GM21390 (cell line): Measurements from ENCODE around the gene SEC63.
"Not testable (repeated sequence)": the region's sequence is repeated elsewhere in the genome, so short reads cannot be mapped to it uniquely, and the experiment has no call there.

Experiments used
- ATAC-seq: cut with Tn5 transposase; IDR thresholded peaks from one replicate; pipeline ENCODE4 v1.9.1; 2021; ENCODE audit not compliant: unreplicated experiment

SEC63 gene

DNA sequence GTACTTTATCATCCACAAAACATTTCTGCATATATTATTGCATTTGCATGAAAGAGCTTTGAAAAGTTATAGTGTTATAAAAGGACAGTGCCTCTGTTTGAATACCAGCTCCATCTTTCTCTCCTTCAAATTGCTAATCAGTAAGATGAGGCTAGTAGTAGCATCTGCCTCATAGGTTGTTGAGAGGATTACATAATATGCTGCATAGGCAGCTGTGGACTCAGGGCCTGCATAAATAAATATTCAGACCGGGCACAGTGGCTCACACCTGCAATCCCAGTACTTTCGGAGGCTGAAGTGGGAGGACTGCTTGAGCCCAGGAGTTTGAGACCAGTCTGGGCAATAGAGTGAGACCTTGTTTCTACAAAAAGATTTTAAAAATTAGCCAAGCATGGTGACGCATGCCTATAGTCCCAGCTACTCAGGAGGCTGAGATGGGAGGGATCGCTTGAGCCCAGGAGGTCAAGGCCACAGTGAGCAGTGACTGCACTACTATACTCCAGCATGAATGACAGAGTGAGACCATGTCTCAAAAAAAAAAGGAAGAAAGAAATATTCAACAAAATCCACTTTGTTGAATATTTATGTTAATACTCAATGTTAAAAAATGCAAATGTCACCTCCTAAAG, 18.3 kb upstream of the SEC63 start:
- ATAC-seq = no peak

DNA sequence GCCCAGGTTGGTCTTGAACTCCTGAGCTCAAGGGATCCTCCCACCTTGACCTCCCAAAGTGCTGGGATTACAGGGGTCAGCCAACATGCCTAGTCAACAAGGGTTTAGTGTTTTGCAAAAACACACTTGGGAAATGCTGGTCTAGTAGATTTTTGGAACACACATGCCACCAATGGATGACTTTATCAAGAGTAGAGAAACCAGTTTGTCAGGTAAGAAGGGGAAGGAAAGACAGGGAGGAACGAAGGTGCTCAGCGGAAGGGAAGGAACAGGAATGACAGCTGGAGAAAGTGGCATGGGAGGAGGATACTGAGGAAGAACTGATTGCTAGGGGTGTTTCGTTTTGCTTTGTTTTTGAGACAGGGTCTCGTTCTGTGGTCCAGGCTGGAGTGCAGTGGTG, 15.6 kb upstream of the SEC63 start:
- no peak for ATAC-seq

DNA sequence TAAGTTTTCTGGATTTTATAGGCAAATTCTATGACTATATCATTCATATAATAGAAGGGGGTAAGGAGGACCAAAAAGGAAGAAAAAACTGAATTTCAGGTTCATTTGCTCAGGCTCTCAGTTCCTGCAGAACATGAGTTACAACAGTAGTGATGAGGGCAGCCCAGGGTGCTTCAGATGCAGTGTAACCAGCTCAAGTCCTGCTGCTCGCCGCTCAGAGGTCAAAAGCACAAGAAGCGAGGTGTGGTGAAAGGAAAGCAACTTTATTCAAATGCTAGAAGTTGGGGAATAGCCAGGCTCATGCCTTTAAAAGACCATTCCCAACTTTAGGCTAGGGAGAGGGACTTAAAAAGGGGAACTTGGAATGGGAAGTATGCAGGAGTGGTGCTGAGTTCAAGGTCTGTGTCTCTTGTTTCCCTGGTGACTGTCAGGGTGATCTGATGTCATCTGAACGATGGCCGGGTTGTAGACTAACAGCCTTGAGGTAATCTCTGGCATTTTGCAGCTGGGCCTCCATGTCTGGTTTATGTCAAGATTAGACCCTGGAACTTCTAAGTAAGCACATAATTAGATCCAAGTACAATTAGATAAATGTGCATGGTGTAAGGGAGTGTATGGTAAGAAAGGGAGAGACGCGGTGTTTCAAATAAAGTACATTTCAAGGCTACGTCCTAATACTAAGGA, 14.5 kb upstream of the SEC63 start:
- ATAC-seq = no peak

DNA sequence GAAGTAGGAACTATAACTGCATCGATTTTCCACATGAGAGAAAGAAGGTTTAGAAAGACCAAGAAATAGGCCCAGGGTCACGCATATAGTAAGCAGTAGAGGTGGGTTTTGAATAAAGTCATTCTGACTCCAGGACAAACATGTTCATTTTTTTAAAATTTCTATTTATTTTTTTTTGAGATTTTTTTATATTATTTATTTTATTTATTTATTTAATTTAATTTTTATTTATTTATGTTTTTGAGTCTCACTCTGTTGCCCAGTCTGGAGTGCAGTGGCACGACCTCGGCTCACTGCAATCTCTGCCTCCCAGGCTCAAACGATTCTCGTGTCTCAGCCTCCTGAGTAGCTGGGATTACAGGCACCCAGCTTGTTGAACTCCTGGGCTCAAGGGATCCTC, 13.2 kb upstream of the SEC63 start:
- ATAC-seq = no peak

DNA sequence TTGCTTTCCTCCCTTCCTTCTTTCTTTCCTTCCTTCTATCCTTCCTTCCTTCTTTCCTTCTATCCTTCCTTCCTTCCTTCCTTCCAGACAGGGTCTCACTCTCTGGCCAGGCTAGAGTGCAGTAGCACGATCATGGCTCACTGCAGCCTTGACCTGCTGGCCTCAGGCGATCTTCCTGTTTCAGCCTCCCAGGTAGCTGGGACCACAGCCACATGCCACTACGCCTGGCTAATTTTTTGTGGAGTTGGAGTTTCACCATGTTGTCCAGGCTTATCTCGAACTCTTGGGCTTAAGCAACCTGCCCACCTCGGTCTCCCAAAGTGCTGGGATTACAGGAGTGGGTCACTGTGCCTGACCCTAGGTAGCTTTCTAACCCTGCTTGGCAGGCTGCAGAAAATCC, 12.2 kb upstream of the SEC63 start:
- ATAC-seq = no peak

DNA sequence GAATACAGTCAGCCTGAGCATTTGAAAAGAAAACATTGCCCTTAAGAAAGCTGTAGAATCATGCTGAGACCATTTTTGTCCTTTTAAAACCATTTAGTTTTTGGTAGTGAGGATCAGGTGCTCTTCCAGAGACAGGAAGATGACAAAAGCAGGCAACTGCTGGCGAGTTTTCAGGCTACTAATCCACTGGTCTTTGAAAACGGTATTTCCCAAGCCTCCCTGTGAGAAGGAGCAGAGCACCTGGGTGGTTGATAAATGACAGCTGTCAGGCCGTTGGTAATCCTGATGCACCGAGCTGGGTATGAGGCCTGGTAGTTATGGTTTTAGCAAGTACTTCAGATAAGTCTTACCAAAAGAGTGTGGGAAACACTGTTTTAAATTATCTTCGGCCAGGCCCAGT, 10.1 kb upstream of the SEC63 start:
- ATAC-seq = no peak

DNA sequence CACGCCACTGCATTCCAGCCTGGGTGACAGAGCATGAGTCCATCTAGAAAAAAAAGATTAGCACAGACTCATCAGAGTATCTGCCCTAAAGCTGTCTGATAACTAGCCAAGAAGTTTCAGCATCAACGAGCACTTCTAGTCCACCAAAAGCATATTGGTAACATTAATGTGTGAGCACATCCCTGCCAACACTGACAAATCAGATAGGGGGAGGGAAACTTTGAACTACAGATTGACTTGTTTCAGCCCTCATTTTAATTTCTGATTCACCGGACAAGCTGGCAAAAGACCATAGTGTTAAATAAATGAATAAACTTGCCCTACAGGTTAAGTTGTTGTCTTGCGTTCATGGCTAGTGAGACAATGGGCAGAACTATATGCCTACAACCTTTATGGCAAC, 7.7 kb upstream of the SEC63 start:
- ATAC-seq = no peak

DNA sequence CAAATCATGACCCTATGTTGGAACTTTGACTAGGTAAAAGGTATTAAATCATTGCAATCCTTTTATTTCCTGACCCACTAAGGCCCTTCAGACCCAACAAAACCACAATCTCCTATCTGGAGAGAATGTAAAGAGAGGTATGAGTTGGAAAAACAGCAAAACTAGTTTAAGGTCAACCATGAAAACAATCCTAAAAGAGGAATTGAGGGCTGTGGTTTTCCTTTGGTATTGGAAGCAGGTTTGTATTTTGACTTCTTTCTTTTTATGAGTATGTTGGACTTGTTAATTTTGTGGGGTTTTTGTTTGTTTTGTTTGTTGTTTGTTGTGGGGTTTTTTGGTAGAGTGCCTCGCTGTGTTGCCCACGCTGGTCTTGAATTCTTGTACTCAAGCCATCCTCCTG, 4.7 kb upstream of the SEC63 start:
- no peak for ATAC-seq

DNA sequence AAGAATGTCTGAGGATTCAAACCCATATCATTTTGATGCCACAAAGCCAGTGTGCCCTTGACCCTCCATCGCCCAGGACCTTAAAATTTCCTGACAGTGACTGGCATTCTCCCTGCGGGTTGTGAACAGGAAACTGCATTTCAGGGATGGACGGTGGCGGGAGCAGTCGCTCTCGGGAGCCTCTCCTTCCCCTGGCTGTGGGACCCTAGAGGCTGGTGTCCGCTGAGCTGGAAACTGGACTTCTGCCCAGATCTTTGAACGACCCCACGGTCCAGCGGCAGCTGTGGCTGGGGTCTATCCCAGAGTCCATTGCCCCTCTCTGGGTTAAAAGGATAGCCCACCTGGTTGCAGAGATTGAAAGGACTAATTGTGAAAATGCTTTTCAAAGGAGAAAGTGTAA, 1.4 kb upstream of the SEC63 start:
- ATAC-seq = no peak

DNA sequence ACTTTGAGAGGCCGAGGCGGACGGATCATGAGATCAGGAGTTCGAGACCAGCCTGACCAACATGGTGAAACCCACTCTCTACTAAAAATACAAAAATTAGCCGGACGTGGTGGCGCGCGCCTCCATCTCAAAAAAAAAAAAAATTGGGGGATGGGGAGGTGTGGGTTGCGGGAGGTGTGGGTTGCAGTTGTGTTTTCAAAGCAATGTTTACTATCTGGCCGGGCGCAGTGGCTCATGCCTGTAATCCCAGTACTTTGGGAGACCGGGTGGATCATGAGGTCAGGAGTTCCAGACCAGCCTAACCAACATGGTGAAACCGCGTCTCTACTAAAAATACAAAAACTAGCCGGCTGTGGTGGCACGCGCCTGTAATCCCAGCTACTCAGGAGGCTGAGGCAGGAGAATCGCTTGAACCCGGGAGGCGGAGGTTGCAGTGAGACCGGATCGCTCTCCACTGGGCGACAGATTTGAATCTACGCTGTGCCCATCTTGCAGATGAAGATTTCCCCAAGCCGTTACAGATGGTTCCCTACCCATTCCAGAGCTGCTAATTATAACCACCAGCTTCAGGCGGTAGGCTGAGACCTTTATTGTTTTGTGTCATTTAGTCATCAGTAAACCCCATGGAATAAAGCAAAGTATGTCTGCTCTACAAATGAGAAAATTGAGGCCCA, 818 bp upstream of the SEC63 start:
- not testable (repeated sequence) for ATAC-seq

DNA sequence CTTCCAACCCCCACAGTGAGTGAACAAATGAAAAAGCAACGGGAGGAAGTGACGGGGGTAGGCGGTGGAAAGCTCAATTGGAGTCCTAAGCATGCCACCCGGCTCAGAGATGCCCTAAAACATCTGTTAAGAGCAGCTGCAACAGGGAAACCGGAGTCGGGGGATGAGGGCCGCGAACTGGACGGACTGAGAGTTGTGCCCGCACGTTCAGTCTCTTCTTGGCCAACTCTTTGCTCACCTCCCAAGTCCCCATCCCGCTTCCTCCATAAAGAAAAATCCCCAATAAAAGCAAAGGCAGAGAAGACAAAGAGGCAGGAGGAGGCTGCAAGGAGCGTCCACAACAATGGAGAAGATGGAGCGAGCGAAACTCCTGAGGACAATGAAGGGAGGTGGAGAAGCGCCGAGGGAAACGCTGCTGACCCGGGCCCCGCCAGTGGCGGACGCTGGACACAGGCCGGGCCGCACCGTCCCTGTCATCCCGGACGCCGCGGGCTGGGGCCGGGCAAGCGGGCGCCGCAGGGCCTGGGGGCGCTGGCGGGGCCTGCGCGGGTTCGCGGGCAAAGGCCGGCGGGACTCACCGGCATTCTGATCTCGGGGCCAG, 600 bp downstream of the SEC63 start:
- ATAC-seq = peak; percentile 37

DNA sequence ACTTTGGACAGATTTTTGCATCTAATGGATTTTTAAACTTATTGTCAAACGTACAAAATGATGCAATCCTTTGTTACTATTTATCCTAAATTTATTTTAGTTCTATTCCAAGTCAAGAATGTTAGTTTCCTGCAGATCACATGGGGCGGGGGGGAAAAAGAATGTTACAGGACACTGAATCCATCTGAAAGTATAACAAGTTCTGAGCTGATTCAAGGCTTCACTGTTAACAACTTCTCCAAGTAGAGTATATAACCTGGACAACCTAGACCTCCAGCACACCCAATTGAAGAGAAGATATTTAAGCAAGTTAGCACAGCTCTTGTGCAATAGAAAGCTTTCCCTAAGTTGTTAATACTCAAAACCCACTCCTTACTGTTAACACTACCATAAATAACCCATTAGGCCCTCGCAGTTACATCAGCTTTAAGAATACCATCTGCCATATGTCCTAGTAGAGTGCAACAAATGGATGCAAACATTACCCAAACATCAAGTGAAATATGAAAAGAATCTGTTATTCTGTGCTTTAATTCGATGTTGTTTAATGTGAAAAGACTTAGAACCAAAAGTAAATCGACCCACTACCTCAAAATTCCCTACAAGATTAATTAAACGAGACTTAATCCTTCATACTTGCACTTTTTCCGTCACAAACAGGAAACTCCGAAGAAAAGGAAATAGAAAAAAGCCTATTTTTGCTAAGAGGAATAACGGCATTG, 1.3 kb downstream of the SEC63 start:
- no peak for ATAC-seq

DNA sequence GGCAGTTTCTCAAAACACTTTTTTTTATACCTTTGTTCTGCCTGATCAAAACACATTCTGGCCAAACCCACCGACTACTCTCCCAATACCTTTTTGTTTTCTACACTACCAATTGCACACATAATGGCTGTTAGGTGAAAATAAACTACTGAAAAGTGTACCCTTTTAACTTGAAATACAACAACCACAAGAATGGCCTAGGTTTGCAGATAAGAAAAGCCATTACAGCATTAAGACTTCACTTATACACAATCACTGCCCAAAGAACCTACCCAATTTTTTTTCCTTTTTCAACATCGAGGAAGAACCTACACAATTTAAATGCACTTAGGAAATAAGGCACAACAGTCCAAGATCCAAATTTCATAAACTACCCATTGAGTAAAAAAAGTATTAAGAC, 1.8 kb downstream of the SEC63 start:
- ATAC-seq = no peak

DNA sequence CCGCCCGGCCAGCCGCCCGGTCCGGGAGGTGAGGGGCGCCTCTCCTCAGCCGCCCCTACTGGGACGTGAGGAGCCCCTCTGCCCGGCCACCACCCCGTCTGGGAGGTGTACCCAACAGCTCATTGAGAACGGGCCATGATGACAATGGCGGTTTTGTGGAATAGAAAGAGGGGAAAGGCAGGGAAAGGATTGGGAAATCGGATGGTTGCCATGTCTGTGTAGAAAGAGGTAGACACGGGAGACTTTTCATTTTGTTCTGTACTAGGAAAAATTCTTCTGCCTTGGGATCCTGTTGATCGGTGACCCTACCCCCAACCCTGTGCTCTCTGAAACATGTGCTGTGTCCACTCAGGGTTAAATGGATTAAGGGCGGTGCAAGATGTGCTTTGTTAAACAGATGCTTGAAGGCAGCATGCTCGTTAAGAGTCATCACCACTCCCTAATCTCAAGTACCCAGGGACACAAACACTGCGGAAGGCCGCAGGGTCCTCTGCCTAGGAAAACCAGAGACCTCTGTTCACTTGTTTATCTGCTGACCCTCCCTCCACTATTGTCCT, 4.1 kb downstream of the SEC63 start:
- ATAC-seq = not testable (repeated sequence)

DNA sequence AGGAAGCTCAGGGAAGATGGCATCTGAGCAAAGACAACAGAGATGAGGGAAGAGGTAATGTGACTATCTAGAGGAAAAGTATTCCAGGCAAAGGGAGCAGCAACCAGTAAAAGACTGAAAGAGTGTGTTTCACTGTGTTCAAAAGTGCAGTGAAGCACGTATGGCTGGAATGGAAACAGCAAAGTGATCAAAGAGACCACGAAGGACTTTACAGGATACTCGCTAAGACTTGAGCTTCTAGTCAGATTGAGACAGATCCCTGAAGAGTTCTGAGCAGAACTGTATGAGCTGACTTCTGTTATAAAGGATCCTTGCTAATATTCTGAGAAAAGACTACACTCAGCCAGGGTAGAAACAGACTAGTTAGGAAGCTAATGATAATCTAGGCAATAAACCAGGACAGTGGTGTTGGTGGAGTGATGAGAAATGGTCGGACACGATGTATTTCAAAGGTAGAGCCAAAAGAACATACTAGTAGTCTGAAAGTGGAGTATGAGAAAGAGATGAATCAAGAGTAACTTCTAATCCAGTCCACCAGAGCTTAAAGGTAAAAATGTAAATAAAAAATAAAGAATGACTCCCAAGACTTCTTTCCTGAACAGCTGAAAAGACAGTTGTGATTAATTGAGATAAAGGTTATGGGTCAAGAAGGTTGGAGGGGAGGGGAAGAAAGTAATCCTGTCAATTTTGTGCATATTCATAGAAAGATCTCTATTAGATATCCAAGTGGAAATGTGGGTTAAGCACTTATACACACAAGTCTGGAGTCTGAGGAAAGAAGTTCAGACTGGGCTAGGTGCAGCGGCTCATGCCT, 14.2 kb downstream of the SEC63 start:
- ATAC-seq = no peak

DNA sequence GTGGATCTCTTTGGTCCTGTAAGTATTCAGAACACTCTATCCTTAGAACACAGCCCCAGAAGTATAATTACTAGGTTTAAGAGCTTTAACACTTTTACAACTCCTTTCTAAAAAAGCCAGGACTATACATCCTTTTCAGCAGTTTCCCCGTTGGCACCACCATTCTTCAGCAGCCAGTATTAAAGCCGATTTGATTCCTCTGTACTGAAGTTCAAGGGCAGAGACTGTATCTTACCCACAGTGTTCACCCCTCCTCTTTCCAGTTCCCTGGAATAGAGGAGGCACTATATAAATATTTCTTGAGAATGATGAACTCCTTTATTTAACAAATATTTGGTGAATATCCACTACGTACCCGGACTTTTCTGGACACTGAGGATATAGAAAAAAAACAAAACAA, 15.9 kb downstream of the SEC63 start:
- no peak for ATAC-seq

DNA sequence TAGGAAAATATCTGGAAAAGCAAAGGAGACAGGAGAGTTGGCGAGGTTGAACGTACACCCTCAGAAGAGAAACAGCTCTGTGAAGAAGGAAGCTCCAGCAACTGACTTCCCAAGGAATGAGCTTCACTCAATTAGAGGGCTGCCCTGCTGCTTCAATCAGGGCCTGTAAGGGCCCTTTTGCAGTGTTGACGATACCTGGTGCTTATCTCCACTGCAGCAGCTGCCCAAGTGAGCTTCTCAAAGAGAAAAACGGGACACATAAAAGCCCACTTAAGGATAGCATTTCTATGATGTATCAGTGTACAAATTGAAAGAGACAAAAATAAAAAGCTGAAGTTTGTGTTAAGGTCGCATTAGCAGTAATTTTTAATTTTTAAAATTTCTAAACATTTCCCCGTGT, 16.4 kb downstream of the SEC63 start:
- ATAC-seq = no peak

DNA sequence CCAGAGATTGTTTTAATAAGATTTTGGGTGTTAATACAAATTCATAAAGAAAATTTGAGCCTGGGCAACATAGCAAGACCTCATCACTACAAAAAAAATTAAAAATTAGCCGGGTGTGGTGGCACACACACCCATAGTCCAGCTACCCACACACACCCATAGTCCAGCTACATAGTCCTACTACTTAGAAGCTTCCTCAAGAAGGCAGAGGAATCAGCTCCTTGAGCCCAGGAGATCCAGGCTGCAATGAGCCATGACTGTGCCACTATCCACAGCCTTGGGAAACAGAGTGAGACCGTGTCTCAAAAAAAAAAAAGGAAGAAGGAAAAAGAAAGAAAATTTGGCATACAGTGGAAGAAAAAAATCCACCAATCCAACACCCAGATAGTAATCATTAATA, 16.8 kb downstream of the SEC63 start:
- ATAC-seq = no peak

DNA sequence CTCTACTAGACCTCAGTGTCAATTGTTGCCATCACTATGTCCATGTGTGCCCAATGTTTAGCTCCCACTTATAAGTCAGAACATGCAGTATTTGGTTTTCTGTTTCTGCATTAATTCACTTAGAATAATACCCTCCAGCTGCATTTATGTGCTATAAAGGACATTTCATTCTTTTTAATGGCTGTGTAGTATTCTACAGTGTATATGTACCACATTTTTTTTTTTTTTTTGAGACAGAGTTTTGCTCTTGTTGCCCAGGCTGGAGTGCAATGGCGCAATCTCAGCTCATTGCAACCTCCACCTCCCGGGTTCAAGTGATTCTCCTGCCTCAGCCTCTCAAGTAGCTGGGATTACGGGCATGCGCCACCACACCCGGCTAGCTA, 21.1 kb downstream of the SEC63 start:
- not testable (repeated sequence) for ATAC-seq

DNA sequence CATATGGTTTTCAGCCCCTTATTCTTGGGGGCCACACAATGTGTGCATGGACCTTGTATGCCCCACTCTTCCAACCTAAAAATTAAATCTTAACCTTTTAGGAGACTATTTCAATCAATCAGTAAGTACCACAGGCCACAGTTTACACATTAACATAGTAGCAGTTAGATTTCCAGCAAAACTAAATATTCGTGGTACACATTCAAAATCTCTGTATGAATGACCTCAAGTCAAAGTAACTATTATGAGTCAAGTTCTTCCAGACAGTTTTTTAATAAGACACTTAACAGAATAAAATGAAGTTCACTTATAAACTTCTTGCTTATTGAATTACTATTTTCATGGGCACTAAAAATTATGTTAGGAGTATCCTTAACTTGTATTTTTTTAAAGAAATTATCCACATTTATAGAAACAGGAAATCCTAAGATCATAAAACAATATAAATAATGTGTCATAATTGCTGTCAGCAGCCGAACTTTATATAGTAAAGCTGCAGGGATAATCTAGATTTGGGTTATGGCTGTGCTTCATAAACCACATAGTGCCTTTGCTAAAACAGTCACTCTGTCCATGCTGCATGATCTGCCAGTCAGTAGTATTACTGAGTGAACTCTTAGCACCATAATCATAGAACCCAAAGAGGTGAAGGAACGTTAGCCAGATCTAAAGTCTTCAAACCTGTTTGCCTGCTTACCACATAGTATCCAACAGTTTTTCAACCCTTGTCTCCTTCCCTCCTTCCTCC, 21.7 kb downstream of the SEC63 start:
- ATAC-seq = no peak
